NT2/D1 (cell line): ENCODE data around the gene MAP3K5.

Experiments used
- YY1 ChIP-seq: IDR thresholded peaks from 2 replicates; pipeline ENCODE4 v1.6.1; 2011; ENCODE audit not compliant: insufficient read length, insufficient read depth
- ZNF274 ChIP-seq: IDR thresholded peaks from 2 replicates; pipeline ENCODE4 v1.6.1; 2011; ENCODE audit warnings: mild to moderate bottlenecking, low read depth, low read length

DNA sequence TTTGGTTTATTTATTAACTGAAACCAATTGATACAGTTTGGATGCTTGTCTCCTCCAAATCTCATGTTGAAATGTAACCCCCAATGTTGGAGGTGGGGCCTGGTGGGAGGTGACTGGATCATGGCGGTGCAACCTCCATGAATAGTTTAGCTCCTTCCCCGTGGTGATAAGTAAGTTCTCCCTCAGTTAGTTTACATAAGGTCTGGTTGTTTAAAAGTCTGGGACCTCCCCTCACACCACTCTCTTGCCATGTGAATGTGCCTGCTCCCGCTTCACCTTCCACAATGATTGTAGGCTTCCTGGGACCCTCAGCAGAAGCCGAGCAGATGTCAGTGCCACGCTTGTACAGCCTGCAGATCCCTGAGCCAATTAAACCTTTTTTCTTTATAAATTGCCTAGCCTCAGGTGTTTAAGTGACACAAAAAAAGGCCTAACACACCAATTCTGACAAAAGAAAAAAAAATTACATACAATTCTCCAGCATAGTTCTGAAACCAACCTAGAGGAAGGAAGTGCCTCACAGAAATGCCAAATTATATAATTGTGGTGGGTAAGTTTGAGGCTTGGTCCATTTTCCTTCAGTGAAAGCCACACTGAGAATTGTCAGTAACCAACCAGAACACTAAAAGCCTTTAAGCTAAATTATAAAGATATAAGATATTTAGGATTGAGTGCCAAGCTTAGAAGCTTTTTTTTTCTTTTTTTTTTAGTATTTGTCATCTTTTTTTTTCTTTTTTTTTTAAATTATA is 257.1 kb downstream of the MAP3K5 start:
- TF ChIP-seq YY1 (no peak), ZNF274 (no peak)
